HepG2 (cell line): ENCODE results near the gene BNIP1. TPM values are rescaled to one million over a fixed set of nuclear protein-coding genes. Genes with fewer than 3 reads are reported as not detected.
A peak's percentile ranks its signal among the peaks of the same experiment; 100 is the strongest.

ENCODE experiments used
- BCL6 ChIP-seq: IDR thresholded peaks from 2 replicates; pipeline ENCODE4 v1.6.1; 2016; ENCODE audit warnings: missing genetic modification reagents, missing compliant biosample characterization
- FOXK1 ChIP-seq: sonication (generic); formaldehyde crosslinking; IDR thresholded peaks from 2 replicates; pipeline ENCODE4 v1.4.0; 2020; ENCODE audit warnings: low read depth, missing genetic modification reagents, borderline replicate concordance
- HNRNPUL1 ChIP-seq: fragments of 200-400 bp; formaldehyde crosslinking; IDR thresholded peaks from 2 replicates; pipeline ENCODE4 v1.6.1; 2017; ENCODE audit warnings: low read depth, mild to moderate bottlenecking, low read length, moderate library complexity
- KDM4B ChIP-seq: sonication (generic); formaldehyde crosslinking; IDR thresholded peaks from 2 replicates; pipeline ENCODE4 v1.4.0; 2020; ENCODE audit warnings: missing genetic modification reagents
- MED8 ChIP-seq: sonication (generic); formaldehyde crosslinking; IDR thresholded peaks from 2 replicates; pipeline ENCODE4 v1.8.1; 2023; ENCODE audit warnings: mild to moderate bottlenecking, missing genetic modification reagents; ENCODE audit not compliant: insufficient replicate concordance
- MEIS1 ChIP-seq: sonication (generic); formaldehyde crosslinking; IDR thresholded peaks from 2 replicates; pipeline ENCODE4 v1.9.0; 2021; ENCODE audit warnings: mild to moderate bottlenecking, missing genetic modification reagents, moderate library complexity, borderline replicate concordance
- MTA1 ChIP-seq: sonication (generic); formaldehyde crosslinking; IDR thresholded peaks from 2 replicates; pipeline ENCODE4 v1.4.0; 2020; ENCODE audit warnings: missing genetic modification reagents, mild to moderate bottlenecking, borderline replicate concordance
- NR2F1 ChIP-seq, 2 experiments: fragments of 450-650 bp in 1 of 2; formaldehyde crosslinking in 1 of 2; IDR thresholded peaks; 2 replicates each; pipeline versions ENCODE4 v1.5.0 to v1.6.1; 2016 to 2020; ENCODE audit warnings: mild to moderate bottlenecking in 1 of 2, missing compliant biosample characterization in 1 of 2, missing genetic modification reagents in 1 of 2, moderate library complexity in 1 of 2
- PCBP2 ChIP-seq: fragments of 200-400 bp; formaldehyde crosslinking; optimal IDR thresholded peaks from 2 replicates; pipeline ENCODE3; 2018; ENCODE audit warnings: low read length, low read depth; ENCODE audit not compliant: poor library complexity, severe bottlenecking
- PHF5A ChIP-seq: IDR thresholded peaks from one replicate; pipeline ENCODE4 v1.6.1; 2018; ENCODE audit warnings: low read depth, missing genetic modification reagents; ENCODE audit not compliant: unreplicated experiment
- POLR2A ChIP-seq, 2 experiments: IDR thresholded peaks; 2 replicates each; pipeline ENCODE4 v1.6.1; 2011; ENCODE audit warnings: low read depth in 2 of 2, low read length in 2 of 2, mild to moderate bottlenecking in 1 of 2, moderate library complexity in 1 of 2; ENCODE audit not compliant: insufficient read depth in 1 of 2
- PPARG ChIP-seq: conservative IDR thresholded peaks from 2 replicates; pipeline ENCODE4 v1.6.1; 2016; ENCODE audit warnings: missing biosample characterization, missing genetic modification reagents
- SMAD1 ChIP-seq: sonication (generic); formaldehyde crosslinking; IDR thresholded peaks from 2 replicates; pipeline ENCODE4 v1.4.0; 2020; ENCODE audit warnings: missing genetic modification reagents, low read depth, mild to moderate bottlenecking, borderline replicate concordance
- TBL1XR1 ChIP-seq: fragments of 150-350 bp; IDR thresholded peaks from 2 replicates; pipeline ENCODE4 v1.6.1; 2014; ENCODE audit warnings: borderline replicate concordance, low read length; ENCODE audit not compliant: partially characterized antibody
- TERF1 ChIP-seq: sonication (generic); formaldehyde crosslinking; IDR thresholded peaks from 2 replicates; pipeline ENCODE4 v1.8.0; 2022; ENCODE audit warnings: mild to moderate bottlenecking, missing genetic modification reagents, moderate library complexity
- YEATS4 ChIP-seq: sonication (generic); formaldehyde crosslinking; IDR thresholded peaks from 2 replicates; pipeline ENCODE4 v1.4.0; 2020; ENCODE audit warnings: missing genetic modification reagents, borderline replicate concordance
- ZBTB34 ChIP-seq: sonication (generic); formaldehyde crosslinking; IDR thresholded peaks from 2 replicates; pipeline ENCODE4 v1.8.0; 2022; ENCODE audit warnings: mild to moderate bottlenecking, missing genetic modification reagents
- ZFP36L1 ChIP-seq: sonication (generic); formaldehyde crosslinking; IDR thresholded peaks from 2 replicates; pipeline ENCODE4 v1.8.0; 2022; ENCODE audit warnings: mild to moderate bottlenecking, missing genetic modification reagents, moderate library complexity
- ZNF598 ChIP-seq: sonication (generic); formaldehyde crosslinking; IDR thresholded peaks from 2 replicates; pipeline ENCODE4 v1.5.1; 2020; ENCODE audit warnings: mild to moderate bottlenecking, missing genetic modification reagents, borderline replicate concordance
- ZNF724P ChIP-seq: sonication (generic); formaldehyde crosslinking; IDR thresholded peaks from 2 replicates; pipeline ENCODE4 v1.8.0; 2022; ENCODE audit warnings: missing genetic modification reagents, borderline replicate concordance
- ZNF770 ChIP-seq: sonication (generic); formaldehyde crosslinking; IDR thresholded peaks from 2 replicates; pipeline ENCODE4 v1.5.0; 2020; ENCODE audit warnings: mild to moderate bottlenecking, missing genetic modification reagents
- ZNF784 ChIP-seq: sonication (generic); formaldehyde crosslinking; IDR thresholded peaks from 2 replicates; pipeline ENCODE4 v1.5.1; 2020; ENCODE audit warnings: missing genetic modification reagents, mild to moderate bottlenecking, borderline replicate concordance
- polyA plus RNA-seq, 8 experiments: library from polyadenylated mRNA; depleted of rRNA in 3 of 8; stranded (reverse) in 7 of 8; unstranded in 1 of 8; fragments of >200 nt; fragmentation: Illumina TruSeq in 4 of 8; extraction: Trizol in 4 of 8; gene quantifications; 2 replicates each; pipeline versions ENCODE4 v1.2.1 to v1.2.3, GENCODE V29; 2011 to 2016; ENCODE audit warnings: low read depth in 4 of 8, missing spikeins in 1 of 8, mixed read lengths in 1 of 8; ENCODE audit not compliant: insufficient read depth in 1 of 8
- total RNA-seq, 5 experiments: library from RNA; depleted of rRNA; stranded (reverse); fragments of >200 nt; fragmentation: Illumina TruSeq; extraction: Trizol; gene quantifications; 2 replicates each; pipeline ENCODE4 v1.2.3, GENCODE V29; 2016; ENCODE audit warnings: low read depth in 1 of 5

Gene BNIP1
- total and polyA plus RNA-seq, 2 of the 13 experiments (the other 11 are each of a cell fraction or from before 2014, with no cell fraction given), result 13.2 to 16.9 TPM

GRCh38 chr5:173144200-173145176 is at the start of gene BNIP1 (continued):
- no peak; the same call in 1 of the 2 replicates for TF ChIP-seq ZNF784 (CRISPR knock-in tag)
- no peak for TF ChIP-seq PCBP2
- TF ChIP-seq MED8 (CRISPR knock-in tag), result no peak
- TF ChIP-seq POLR2A (IDR thresholded peaks at IDR 0.05; ENCODE audit: insufficient read depth in 1 of 2, low read depth in 2 of 2, low read length in 2 of 2), result peak; percentile 67 to 84
- TF ChIP-seq PPARG, result peak; percentile 58; the same call in 1 of the 2 replicates
- no peak; the same call in 1 of the 2 replicates for TF ChIP-seq ZFP36L1 (CRISPR knock-in tag)
- peak; percentile 97 for TF ChIP-seq YEATS4
- TF ChIP-seq HNRNPUL1, result no peak
- TF ChIP-seq NR2F1 (CRISPR knock-in tag; IDR thresholded peaks at IDR 0.05), result no peak
- peak; percentile 54; the same call in 1 of the 2 replicates for TF ChIP-seq SMAD1
- peak; percentile 31; the same call in 1 of the 2 replicates for TF ChIP-seq BCL6 (CRISPR knock-in tag)
- TF ChIP-seq TERF1 (CRISPR knock-in tag), result no peak
- peak; percentile 85 for TF ChIP-seq FOXK1 (CRISPR knock-in tag)
- no peak for TF ChIP-seq ZNF598 (CRISPR knock-in tag)
- TF ChIP-seq ZNF724P (CRISPR knock-in tag), result 0 out of 2 replicates have a peak, but pooled peaks have one; percentile 68
- peak; percentile 69; the same call in 1 of the 2 replicates for TF ChIP-seq MTA1 (CRISPR knock-in tag)
- TF ChIP-seq ZBTB34 (CRISPR knock-in tag), result peak; percentile 73
- TF ChIP-seq KDM4B, result peak; percentile 55; the same call in 1 of the 2 replicates
- TF ChIP-seq TBL1XR1, result peak; percentile 65
- no peak for TF ChIP-seq MEIS1 (CRISPR knock-in tag)
- TF ChIP-seq PHF5A (CRISPR knock-in tag), result peak; percentile 75
- peak; percentile 50 for TF ChIP-seq ZNF770 (CRISPR knock-in tag)
